ENCODE results near the gene DOCK4.
A peak's percentile ranks its signal among the peaks of the same experiment; 100 is the strongest.

Gene DOCK4

GRCh38 chr7:111803015-111803758 lies 403.0 kb downstream of the DOCK4 start:
- H3K36me3 ChIP-seq (ENCODE audit: low read depth): peaks cover 4% of the 10 kb centered on the region
- H3K4me3 ChIP-seq (ENCODE audit: severe bottlenecking): no peak overlapping the region
- peak; percentile 79 for ATAC-seq (ENCODE audit: low read depth)
- H3K4me1 ChIP-seq (ENCODE audit: insufficient read depth, poor library complexity, severe bottlenecking): peaks cover 8% of the 10 kb centered on the region
- H3K9me3 ChIP-seq (ENCODE audit: severe bottlenecking): peaks cover 4% of the 10 kb centered on the region
- no peak overlapping the region for H3K27ac ChIP-seq (ENCODE audit: poor library complexity, severe bottlenecking)
- no peak for TF ChIP-seq CTCF (IDR thresholded peaks at IDR 0.05; ENCODE audit: poor library complexity, severe bottlenecking)
- DNase-seq (ENCODE audit: low spot score): no peak
- no peaks in the 10 kb centered on the region for H3K27me3 ChIP-seq (ENCODE audit: insufficient read depth, poor library complexity, severe bottlenecking)

- no peaks in the 10 kb centered on the region; the same call in 1 of the 2 replicates for H3K36me3 ChIP-seq (ENCODE audit: low read depth)
- no peak overlapping the region for H3K27ac ChIP-seq (ENCODE audit: poor library complexity, severe bottlenecking)
- TF ChIP-seq CTCF (IDR thresholded peaks at IDR 0.05; ENCODE audit: poor library complexity, severe bottlenecking): no peak
- H3K4me1 ChIP-seq (ENCODE audit: insufficient read depth, poor library complexity, severe bottlenecking): peaks cover 8% of the 10 kb centered on the region
- DNase-seq (ENCODE audit: low spot score) (no peak), ATAC-seq (ENCODE audit: low read depth) (no peak)
- peaks cover 4% of the 10 kb centered on the region for H3K9me3 ChIP-seq (ENCODE audit: severe bottlenecking)
- no peaks in the 10 kb centered on the region for H3K27me3 ChIP-seq (ENCODE audit: insufficient read depth, poor library complexity, severe bottlenecking)
- H3K4me3 ChIP-seq (ENCODE audit: severe bottlenecking): no peak overlapping the region
Observed at GRCh38 chr7:111802194-111802772, 403.9 kb downstream of the DOCK4 start.

GRCh38 chr7:111801277-111801676 lies 404.9 kb downstream of the DOCK4 start:
- no peak for TF ChIP-seq CTCF (IDR thresholded peaks at IDR 0.05; ENCODE audit: poor library complexity, severe bottlenecking)
- peaks cover 11% of the 10 kb centered on the region for H3K9me3 ChIP-seq (ENCODE audit: severe bottlenecking)
- no peaks in the 10 kb centered on the region for H3K27me3 ChIP-seq (ENCODE audit: insufficient read depth, poor library complexity, severe bottlenecking)
- no peak overlapping the region for H3K4me3 ChIP-seq (ENCODE audit: severe bottlenecking)
- no peaks in the 10 kb centered on the region; the same call in 1 of the 2 replicates for H3K36me3 ChIP-seq (ENCODE audit: low read depth)
- H3K27ac ChIP-seq (ENCODE audit: poor library complexity, severe bottlenecking): no peak overlapping the region
- no peak for DNase-seq (ENCODE audit: low spot score)
- H3K4me1 ChIP-seq (ENCODE audit: insufficient read depth, poor library complexity, severe bottlenecking): peaks cover 8% of the 10 kb centered on the region
- ATAC-seq (ENCODE audit: low read depth): no peak

- H3K36me3 ChIP-seq (ENCODE audit: low read depth): no peaks in the 10 kb centered on the region
- no peak for DNase-seq (ENCODE audit: low spot score)
- peaks cover 11% of the 10 kb centered on the region for H3K9me3 ChIP-seq (ENCODE audit: severe bottlenecking)
- H3K4me1 ChIP-seq (ENCODE audit: insufficient read depth, poor library complexity, severe bottlenecking): no peaks in the 10 kb centered on the region
- no peak overlapping the region for H3K4me3 ChIP-seq (ENCODE audit: severe bottlenecking)
- H3K27ac ChIP-seq (ENCODE audit: poor library complexity, severe bottlenecking): no peak overlapping the region
- H3K27me3 ChIP-seq (ENCODE audit: insufficient read depth, poor library complexity, severe bottlenecking): no peaks in the 10 kb centered on the region
- TF ChIP-seq CTCF (IDR thresholded peaks at IDR 0.05; ENCODE audit: poor library complexity, severe bottlenecking): no peak
- ATAC-seq (ENCODE audit: low read depth): no peak
Observed at GRCh38 chr7:111796671-111797070, 409.5 kb downstream of the DOCK4 start.

GRCh38 chr7:111789870-111790269 lies 416.3 kb downstream of the DOCK4 start:
- no peaks in the 10 kb centered on the region for H3K4me1 ChIP-seq (ENCODE audit: insufficient read depth, poor library complexity, severe bottlenecking)
- no peak for ATAC-seq (ENCODE audit: low read depth)
- DNase-seq (ENCODE audit: low spot score): no peak
- H3K27me3 ChIP-seq (ENCODE audit: insufficient read depth, poor library complexity, severe bottlenecking): no peaks in the 10 kb centered on the region
- no peak overlapping the region for H3K27ac ChIP-seq (ENCODE audit: poor library complexity, severe bottlenecking)
- H3K9me3 ChIP-seq (ENCODE audit: severe bottlenecking): no peaks in the 10 kb centered on the region
- H3K4me3 ChIP-seq (ENCODE audit: severe bottlenecking): no peak overlapping the region
- H3K36me3 ChIP-seq (ENCODE audit: low read depth): peaks cover 15% of the 10 kb centered on the region; the same call in 1 of the 2 replicates
- TF ChIP-seq CTCF (IDR thresholded peaks at IDR 0.05; ENCODE audit: poor library complexity, severe bottlenecking): no peak

Measured in RWPE2 (cell line).